Measurements from ENCODE around the gene EGFL7. TPM values are rescaled to one million over a fixed set of nuclear protein-coding genes. Genes with fewer than 3 reads are reported as not detected.
"Not testable (repeated sequence)": the region's sequence is repeated elsewhere in the genome, so short reads cannot be mapped to it uniquely, and the experiment has no call there.

EGFL7 gene
- total and polyA plus RNA-seq, 12 donors = 1.9 to 452 (median 79.5) TPM

- Histone ChIP-seq H3K4me3 (no peak overlapping the region), H3K4me1 (replicated peaks in 1 of 2) (peaks cover 0 to 4% of the 10 kb centered on the region in 2 donors), H3K27me3 (peaks cover 14% of the 10 kb centered on the region), H3K9me3 (replicated peaks in 1 of 3) (no peaks in the 10 kb centered on the region), H3K27ac (no peak overlapping the region), H3K36me3 (replicated peaks in 1 of 2) (no peaks in the 10 kb centered on the region)
- intact Hi-C loops (cut with DNase I) = no loop called here
- TF ChIP-seq CTCF (IDR thresholded peaks at IDR 0.05) = no peak
- no peak for TF ChIP-seq POLR2A (IDR thresholded peaks at IDR 0.05)
- 86 to 94% (median 92%) methylated on average over 11 to 24 of the region's 24 CpGs for WGBS, 4 donors
- DNase-seq = no peak
Measured at GRCh38 chr9:136709454-136710109, 46.9 kb downstream of the EGFL7 start.

- 56 to 87% (median 74%) methylated on average over 7 of the region's 7 CpGs for WGBS, 4 donors
Measured at GRCh38 chr9:136710543-136710942, 47.8 kb downstream of the EGFL7 start.

GRCh38 chr9:136711219-136711648, 48.5 kb downstream of the EGFL7 start:
- H3K4me1 ChIP-seq (replicated peaks in 1 of 2); H3K27ac ChIP-seq; H3K9me3 ChIP-seq (replicated peaks in 1 of 3); H3K36me3 ChIP-seq (replicated peaks in 1 of 2); intact Hi-C loops (cut with DNase I); H3K4me3 ChIP-seq: not testable (repeated sequence)
- WGBS, 4 donors = 27 to 39% (median 34%) methylated on average over 4 of the region's 4 CpGs
- peak in 1 of 7 donors; percentile 54 for DNase-seq
- H3K27me3 ChIP-seq = peaks cover 19% of the 10 kb centered on the region

More at GRCh38 chr9:136710543-136710942, 47.8 kb downstream of the EGFL7 start:
- no peak for TF ChIP-seq CTCF (IDR thresholded peaks at IDR 0.05)
- no peak for TF ChIP-seq POLR2A (IDR thresholded peaks at IDR 0.05)
- no peaks in the 10 kb centered on the region for H3K36me3 ChIP-seq (replicated peaks in 1 of 2)
- intact Hi-C loops (cut with DNase I) = no loop called here
- H3K27ac ChIP-seq = no peak overlapping the region
- no peaks in the 10 kb centered on the region for H3K9me3 ChIP-seq (replicated peaks in 1 of 3)
- H3K27me3 ChIP-seq = peaks cover 19% of the 10 kb centered on the region
- no peak for DNase-seq
- peaks cover 0 to 4% of the 10 kb centered on the region in 2 donors for H3K4me1 ChIP-seq (replicated peaks in 1 of 2)
- no peak overlapping the region for H3K4me3 ChIP-seq

- peaks cover 19% of the 10 kb centered on the region for H3K27me3 ChIP-seq
- intact Hi-C loops (cut with DNase I) = no loop called here
- TF ChIP-seq CTCF (IDR thresholded peaks at IDR 0.05) (no peak), POLR2A (IDR thresholded peaks at IDR 0.05) (no peak)
- H3K9me3 ChIP-seq (replicated peaks in 1 of 3) = no peaks in the 10 kb centered on the region
- no peak within 1 kb of the TSS for H3K27ac ChIP-seq
- DNase-seq = peak in 1 of 7 donors; percentile 32
- peak within 1 kb of the TSS in 1 of 4 donors; percentile 50 for H3K4me3 ChIP-seq
- no peaks in the 10 kb centered on the region for H3K36me3 ChIP-seq (replicated peaks in 1 of 2)
- 3 to 5% (median 3%) methylated on average over 22 to 118 of the region's 119 CpGs for WGBS, 4 donors
- peaks cover 0 to 4% of the 10 kb centered on the region in 2 donors for H3K4me1 ChIP-seq (replicated peaks in 1 of 2)
Measured at GRCh38 chr9:136711751-136712689, 49.3 kb downstream of the EGFL7 start, which contains the start of gene DIPK1B. TSS of gene DIPK1B (plus strand) at chr9:136712572. CDS start at chr9:136712666, 94 bp downstream.

All from adrenal gland (tissue), 12 donors.